Type B pancreatic cell (in vitro differentiated cells): ENCODE results near the gene RAD51B. TPM values are rescaled to one million over a fixed set of nuclear protein-coding genes. Genes with fewer than 3 reads are reported as not detected.

Experiments used
- DNase-seq: peaks from one replicate; pipeline ENCODE4 v3.0.0; 2021; ENCODE audit warnings: mixed read lengths; ENCODE audit not compliant: unreplicated experiment; ENCODE audit errors: extremely low spot score
- H3K27ac Mint-ChIP-seq: 2 replicates; pipeline ENCODE4 v1.8.0; 2021; ENCODE audit warnings: mild to moderate bottlenecking, mixed read lengths
- H3K27me3 Mint-ChIP-seq: 2 replicates; pipeline ENCODE4 v1.8.0; 2021; ENCODE audit warnings: mixed read lengths
- H3K36me3 Mint-ChIP-seq: 2 replicates; pipeline ENCODE4 v1.8.0; 2021; ENCODE audit warnings: mixed read lengths
- H3K4me1 Mint-ChIP-seq: one replicate; pipeline ENCODE4 v1.8.0; 2021; ENCODE audit warnings: mixed read lengths; ENCODE audit not compliant: unreplicated experiment
- H3K4me3 Mint-ChIP-seq: 2 replicates; pipeline ENCODE4 v1.8.0; 2021; ENCODE audit warnings: mild to moderate bottlenecking, mixed read lengths
- H3K9me3 Mint-ChIP-seq: 2 replicates; pipeline ENCODE4 v1.8.0; 2021; ENCODE audit warnings: mixed read lengths
- total RNA-seq: library from RNA; stranded (reverse); gene quantifications from 2 replicates; pipeline ENCODE4 v1.2.1, GENCODE V29; 2021; ENCODE audit warnings: low replicate concordance
- TF ChIP-seq, protein P1 (sequence below): fragments of 200-600 bp; sonication (generic); conservative IDR thresholded peaks from 2 replicates; pipeline ENCODE4 v1.5.0; 2021; ENCODE audit warnings: antibody characterized with exemption, mild to moderate bottlenecking

Gene RAD51B
- total RNA-seq, 1 donor from 2014 or later: 27.3 TPM

GRCh38 chr14:68523989-68524725 lies 704.6 kb downstream of the RAD51B start:
- DNase-seq: no peak
- H3K4me1 Mint-ChIP-seq: peaks cover 62% of the 10 kb centered on the region
- no peak overlapping the region for H3K4me3 Mint-ChIP-seq
- H3K27me3 Mint-ChIP-seq: no peaks in the 10 kb centered on the region
- H3K27ac Mint-ChIP-seq: no peak overlapping the region
- TF ChIP-seq, protein P1, sequence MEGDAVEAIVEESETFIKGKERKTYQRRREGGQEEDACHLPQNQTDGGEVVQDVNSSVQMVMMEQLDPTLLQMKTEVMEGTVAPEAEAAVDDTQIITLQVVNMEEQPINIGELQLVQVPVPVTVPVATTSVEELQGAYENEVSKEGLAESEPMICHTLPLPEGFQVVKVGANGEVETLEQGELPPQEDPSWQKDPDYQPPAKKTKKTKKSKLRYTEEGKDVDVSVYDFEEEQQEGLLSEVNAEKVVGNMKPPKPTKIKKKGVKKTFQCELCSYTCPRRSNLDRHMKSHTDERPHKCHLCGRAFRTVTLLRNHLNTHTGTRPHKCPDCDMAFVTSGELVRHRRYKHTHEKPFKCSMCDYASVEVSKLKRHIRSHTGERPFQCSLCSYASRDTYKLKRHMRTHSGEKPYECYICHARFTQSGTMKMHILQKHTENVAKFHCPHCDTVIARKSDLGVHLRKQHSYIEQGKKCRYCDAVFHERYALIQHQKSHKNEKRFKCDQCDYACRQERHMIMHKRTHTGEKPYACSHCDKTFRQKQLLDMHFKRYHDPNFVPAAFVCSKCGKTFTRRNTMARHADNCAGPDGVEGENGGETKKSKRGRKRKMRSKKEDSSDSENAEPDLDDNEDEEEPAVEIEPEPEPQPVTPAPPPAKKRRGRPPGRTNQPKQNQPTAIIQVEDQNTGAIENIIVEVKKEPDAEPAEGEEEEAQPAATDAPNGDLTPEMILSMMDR: no peak
- H3K9me3 Mint-ChIP-seq: peaks cover 22% of the 10 kb centered on the region
- peaks cover 25% of the 10 kb centered on the region for H3K36me3 Mint-ChIP-seq

- peaks cover 30% of the 10 kb centered on the region for H3K36me3 Mint-ChIP-seq
- no peak overlapping the region for H3K27ac Mint-ChIP-seq
- H3K9me3 Mint-ChIP-seq: peaks cover 11% of the 10 kb centered on the region
- no peaks in the 10 kb centered on the region for H3K27me3 Mint-ChIP-seq
- DNase-seq: no peak
- peaks cover 50% of the 10 kb centered on the region for H3K4me1 Mint-ChIP-seq
- TF ChIP-seq, protein P1: no peak
- no peak overlapping the region for H3K4me3 Mint-ChIP-seq
Observed at GRCh38 chr14:68525516-68525915, 705.9 kb downstream of the RAD51B start.

- Mint-ChIP-seq H3K36me3 (peaks cover 30% of the 10 kb centered on the region), H3K9me3 (peaks cover 6% of the 10 kb centered on the region), H3K27me3 (no peaks in the 10 kb centered on the region), H3K4me3 (peak overlapping the region; percentile 66), H3K27ac (peak overlapping the region; percentile 93), H3K4me1 (peaks cover 39% of the 10 kb centered on the region)
- DNase-seq: no peak
- TF ChIP-seq, protein P1: no peak
Observed at GRCh38 chr14:68526512-68527091, 707.0 kb downstream of the RAD51B start.

GRCh38 chr14:68527329-68527851 lies 707.8 kb downstream of the RAD51B start:
- TF ChIP-seq, protein P1: no peak

GRCh38 chr14:68528040-68528687 lies 708.6 kb downstream of the RAD51B start:
- Mint-ChIP-seq H3K4me3 (no peak overlapping the region), H3K27ac (peak overlapping the region; percentile 54), H3K27me3 (no peaks in the 10 kb centered on the region), H3K4me1 (peaks cover 25% of the 10 kb centered on the region), H3K36me3 (peaks cover 29% of the 10 kb centered on the region), H3K9me3 (peaks cover 8% of the 10 kb centered on the region)
- TF ChIP-seq, protein P1: no peak
- DNase-seq: no peak

More at GRCh38 chr14:68527329-68527851, 707.8 kb downstream of the RAD51B start:
- H3K4me3 Mint-ChIP-seq: no peak overlapping the region
- peaks cover 6% of the 10 kb centered on the region for H3K9me3 Mint-ChIP-seq
- H3K27ac Mint-ChIP-seq: peak overlapping the region; percentile 93
- H3K27me3 Mint-ChIP-seq: no peaks in the 10 kb centered on the region
- H3K4me1 Mint-ChIP-seq: peaks cover 31% of the 10 kb centered on the region
- no peak for DNase-seq
- peaks cover 30% of the 10 kb centered on the region for H3K36me3 Mint-ChIP-seq
